K562 (cell line): Measurements from ENCODE around the gene ZNF785. TPM values are rescaled to one million over a fixed set of nuclear protein-coding genes. Genes with fewer than 3 reads are reported as not detected.

Experiments used
- DNMT1 ChIP-seq: fragments of 450-650 bp; IDR thresholded peaks from 2 replicates; pipeline ENCODE4 v1.6.1; 2016; ENCODE audit warnings: antibody characterized with exemption, mild to moderate bottlenecking
- NCOR1 ChIP-seq: fragments of 450-650 bp; IDR thresholded peaks from 2 replicates; pipeline ENCODE4 v1.6.1; 2016; ENCODE audit warnings: mild to moderate bottlenecking, moderate library complexity
- SREBF2 ChIP-seq: sonication (generic); formaldehyde crosslinking; IDR thresholded peaks from 2 replicates; pipeline ENCODE4 v1.4.0; 2020; ENCODE audit warnings: mild to moderate bottlenecking, missing genetic modification reagents
- SRSF3 ChIP-seq: fragments of 200-400 bp; formaldehyde crosslinking; IDR thresholded peaks from 2 replicates; pipeline ENCODE4 v1.6.1; 2016; ENCODE audit warnings: mild to moderate bottlenecking, low read length, moderate library complexity; ENCODE audit not compliant: insufficient read depth
- TARDBP ChIP-seq: fragments of 450-650 bp; IDR thresholded peaks from 2 replicates; pipeline ENCODE4 v1.6.1; 2016
- THRB ChIP-seq: fragments of 450-650 bp; formaldehyde crosslinking; conservative IDR thresholded peaks from 2 replicates; pipeline ENCODE4 v1.4.0; 2022; ENCODE audit warnings: mild to moderate bottlenecking, missing genetic modification characterization
- TSHZ1 ChIP-seq: fragments of 250-450 bp; sonication (Bioruptor Pico); IDR thresholded peaks from 2 replicates; pipeline ENCODE4 v1.4.0; 2020; ENCODE audit warnings: mild to moderate bottlenecking, moderate library complexity
- ZBTB12 ChIP-seq: fragments of 250-450 bp; sonication (Bioruptor Pico); IDR thresholded peaks from 2 replicates; pipeline ENCODE4 v1.4.0; 2020
- ZFP30 ChIP-seq: fragments of 250-450 bp; sonication (Bioruptor Pico); IDR thresholded peaks from 2 replicates; pipeline ENCODE4 v1.8.0; 2022; ENCODE audit warnings: moderate library complexity, mild to moderate bottlenecking, inconsistent platforms, borderline replicate concordance
- ZNF518B ChIP-seq: fragments of 250-450 bp; sonication (Bioruptor Pico); IDR thresholded peaks from 2 replicates; pipeline ENCODE4 v1.5.0; 2021; ENCODE audit warnings: mild to moderate bottlenecking, moderate library complexity
- ZNF583 ChIP-seq: fragments of 250-450 bp; sonication (Bioruptor Pico); IDR thresholded peaks from 2 replicates; pipeline ENCODE4 v1.4.0; 2020
- polyA plus RNA-seq, 8 experiments: library from polyadenylated mRNA; depleted of rRNA in 4 of 8; stranded (reverse) in 5 of 8; unstranded in 3 of 8; fragments of >200 nt; fragmentation: Nextera tagmentation in 2 of 8; fragmentation: Illumina TruSeq in 1 of 8; extraction: Ambion mirVana in 2 of 8; extraction: Trizol in 1 of 8; gene quantifications; 2 replicates each; pipeline versions ENCODE4 v1.2.1 to v1.2.3, GENCODE V29; 2011 to 2014; ENCODE audit warnings: inconsistent platforms in 1 of 8, missing spikeins in 1 of 8
- total RNA-seq, 7 experiments: library from RNA; depleted of rRNA in 6 of 7; stranded (reverse); fragments of >200 nt in 6 of 7; fragmentation: Illumina TruSeq in 2 of 7; extraction: Trizol in 2 of 7; gene quantifications; 2 replicates each; pipeline versions ENCODE4 v1.2.1 to v1.2.3, GENCODE V29; 2011 to 2021; ENCODE audit warnings: low replicate concordance in 1 of 7
- TF ChIP-seq, protein P1 (sequence below): fragments of 150-350 bp; conservative IDR thresholded peaks from 2 replicates; pipeline ENCODE4 v1.6.1; 2014; ENCODE audit warnings: low read length
- TF ChIP-seq, protein P2 (sequence below): fragments of 450-650 bp; IDR thresholded peaks from 2 replicates; pipeline ENCODE4 v1.6.1; 2017; ENCODE audit warnings: mild to moderate bottlenecking, moderate library complexity

ZNF785 gene
- total and polyA plus RNA-seq, 9 of the 15 experiments (the other 6 are each of a cell fraction or from before 2014, with no cell fraction given): 0.64 to 11.0 (median 6.4) TPM

GRCh38 chr16:30534368-30535105 is 51.0 kb downstream of the ZNF785 start, which contains the start of gene ZNF747 (continued):
- TF ChIP-seq ZNF518B (CRISPR knock-in tag): no peak
- no peak for TF ChIP-seq DNMT1
- TF ChIP-seq SRSF3: no peak
- TF ChIP-seq SREBF2 (CRISPR knock-in tag): no peak
- TF ChIP-seq, protein P1, sequence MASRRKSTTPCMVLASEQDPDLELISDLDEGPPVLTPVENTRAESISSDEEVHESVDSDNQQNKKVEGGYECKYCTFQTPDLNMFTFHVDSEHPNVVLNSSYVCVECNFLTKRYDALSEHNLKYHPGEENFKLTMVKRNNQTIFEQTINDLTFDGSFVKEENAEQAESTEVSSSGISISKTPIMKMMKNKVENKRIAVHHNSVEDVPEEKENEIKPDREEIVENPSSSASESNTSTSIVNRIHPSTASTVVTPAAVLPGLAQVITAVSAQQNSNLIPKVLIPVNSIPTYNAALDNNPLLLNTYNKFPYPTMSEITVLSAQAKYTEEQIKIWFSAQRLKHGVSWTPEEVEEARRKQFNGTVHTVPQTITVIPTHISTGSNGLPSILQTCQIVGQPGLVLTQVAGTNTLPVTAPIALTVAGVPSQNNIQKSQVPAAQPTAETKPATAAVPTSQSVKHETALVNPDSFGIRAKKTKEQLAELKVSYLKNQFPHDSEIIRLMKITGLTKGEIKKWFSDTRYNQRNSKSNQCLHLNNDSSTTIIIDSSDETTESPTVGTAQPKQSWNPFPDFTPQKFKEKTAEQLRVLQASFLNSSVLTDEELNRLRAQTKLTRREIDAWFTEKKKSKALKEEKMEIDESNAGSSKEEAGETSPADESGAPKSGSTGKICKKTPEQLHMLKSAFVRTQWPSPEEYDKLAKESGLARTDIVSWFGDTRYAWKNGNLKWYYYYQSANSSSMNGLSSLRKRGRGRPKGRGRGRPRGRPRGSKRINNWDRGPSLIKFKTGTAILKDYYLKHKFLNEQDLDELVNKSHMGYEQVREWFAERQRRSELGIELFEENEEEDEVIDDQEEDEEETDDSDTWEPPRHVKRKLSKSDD: no peak
- TF ChIP-seq, protein P2, sequence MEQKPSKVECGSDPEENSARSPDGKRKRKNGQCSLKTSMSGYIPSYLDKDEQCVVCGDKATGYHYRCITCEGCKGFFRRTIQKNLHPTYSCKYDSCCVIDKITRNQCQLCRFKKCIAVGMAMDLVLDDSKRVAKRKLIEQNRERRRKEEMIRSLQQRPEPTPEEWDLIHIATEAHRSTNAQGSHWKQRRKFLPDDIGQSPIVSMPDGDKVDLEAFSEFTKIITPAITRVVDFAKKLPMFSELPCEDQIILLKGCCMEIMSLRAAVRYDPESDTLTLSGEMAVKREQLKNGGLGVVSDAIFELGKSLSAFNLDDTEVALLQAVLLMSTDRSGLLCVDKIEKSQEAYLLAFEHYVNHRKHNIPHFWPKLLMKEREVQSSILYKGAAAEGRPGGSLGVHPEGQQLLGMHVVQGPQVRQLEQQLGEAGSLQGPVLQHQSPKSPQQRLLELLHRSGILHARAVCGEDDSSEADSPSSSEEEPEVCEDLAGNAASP: no peak
- TF ChIP-seq ZBTB12 (CRISPR knock-in tag): peak; percentile 31; the same call in 1 of the 2 replicates
- no peak for TF ChIP-seq NCOR1
- no peak for TF ChIP-seq TSHZ1
- no peak for TF ChIP-seq THRB (CRISPR knock-in tag)
- TF ChIP-seq ZFP30 (CRISPR knock-in tag): no peak
- TF ChIP-seq TARDBP: no peak; the same call in 1 of the 2 replicates
- peak; percentile 14; the same call in 1 of the 2 replicates for TF ChIP-seq ZNF583
